HepG2 (cell line): ENCODE data around the gene ZNF234. TPM values are rescaled to one million over a fixed set of nuclear protein-coding genes. Genes with fewer than 3 reads are reported as not detected.

ENCODE experiments used
- ZNF496 ChIP-seq: sonication (generic); formaldehyde crosslinking; IDR thresholded peaks from 2 replicates; pipeline ENCODE4 v1.8.1; 2023; ENCODE audit warnings: mild to moderate bottlenecking, moderate library complexity, missing genetic modification reagents; ENCODE audit not compliant: insufficient replicate concordance
- polyA plus RNA-seq, 8 experiments: library from polyadenylated mRNA; depleted of rRNA in 3 of 8; stranded (reverse) in 7 of 8; unstranded in 1 of 8; fragments of >200 nt; fragmentation: Illumina TruSeq in 4 of 8; extraction: Trizol in 4 of 8; gene quantifications; 2 replicates each; pipeline versions ENCODE4 v1.2.1 to v1.2.3, GENCODE V29; 2011 to 2016; ENCODE audit warnings: low read depth in 4 of 8, missing spikeins in 1 of 8, mixed read lengths in 1 of 8; ENCODE audit not compliant: insufficient read depth in 1 of 8
- total RNA-seq, 5 experiments: library from RNA; depleted of rRNA; stranded (reverse); fragments of >200 nt; fragmentation: Illumina TruSeq; extraction: Trizol; gene quantifications; 2 replicates each; pipeline ENCODE4 v1.2.3, GENCODE V29; 2016; ENCODE audit warnings: low read depth in 1 of 5
- TF ChIP-seq, protein P1 (sequence below): sonication (generic); formaldehyde crosslinking; IDR thresholded peaks from 2 replicates; pipeline ENCODE4 v1.4.0; 2020; ENCODE audit warnings: mild to moderate bottlenecking, missing genetic modification reagents
- TF ChIP-seq, protein P2 (sequence below): sonication (generic); formaldehyde crosslinking; IDR thresholded peaks from 2 replicates; pipeline ENCODE4; 2020; ENCODE audit warnings: missing genetic modification reagents, mild to moderate bottlenecking, borderline replicate concordance
- TF ChIP-seq, protein P3 (sequence below): IDR thresholded peaks from 2 replicates; pipeline ENCODE4 v1.6.1; 2016; ENCODE audit warnings: missing genetic modification reagents, missing compliant biosample characterization
- TF ChIP-seq, protein P4 (sequence below): sonication (generic); formaldehyde crosslinking; IDR thresholded peaks from 2 replicates; pipeline ENCODE4 v1.4.0; 2020; ENCODE audit warnings: missing genetic modification reagents

Gene ZNF234
- total and polyA plus RNA-seq, 2 of the 13 experiments (the other 11 are each of a cell fraction or from before 2014, with no cell fraction given) = 3.5 to 11.2 TPM

DNA sequence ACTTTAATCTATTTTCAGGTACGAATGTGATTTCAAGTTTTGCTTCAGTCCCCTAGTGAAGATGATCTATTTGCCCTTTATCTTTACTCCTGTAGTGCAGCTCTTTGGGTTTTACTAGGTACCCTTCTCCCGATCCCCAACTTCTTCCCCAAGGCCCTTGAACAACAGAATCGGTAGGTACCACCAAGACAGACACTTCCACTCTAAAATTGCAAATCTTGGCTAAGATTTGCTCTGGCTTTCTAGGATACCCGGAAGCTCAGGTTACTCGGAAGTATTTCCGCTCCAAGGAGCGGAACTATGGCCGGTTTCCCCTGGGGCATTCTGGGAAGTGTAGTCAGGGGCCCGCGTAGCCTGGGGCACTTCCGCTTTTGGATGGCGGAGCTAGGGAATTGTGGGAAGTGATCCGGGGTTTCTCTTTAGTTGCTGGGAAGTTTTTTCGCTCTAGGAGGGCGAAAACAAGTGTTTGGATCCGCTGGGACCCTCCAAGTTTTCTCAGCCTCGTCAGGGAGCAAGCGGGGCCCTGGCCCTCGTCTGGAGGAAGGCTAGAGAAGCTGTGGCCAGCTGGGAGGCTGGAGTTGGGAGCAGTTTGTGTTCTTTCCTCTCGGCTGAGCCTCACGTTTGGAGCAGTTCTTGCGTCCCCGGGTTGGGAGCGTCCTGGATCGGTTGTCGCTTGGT is 65.9 kb downstream of the ZNF234 start (continued):
- TF ChIP-seq, protein P1, sequence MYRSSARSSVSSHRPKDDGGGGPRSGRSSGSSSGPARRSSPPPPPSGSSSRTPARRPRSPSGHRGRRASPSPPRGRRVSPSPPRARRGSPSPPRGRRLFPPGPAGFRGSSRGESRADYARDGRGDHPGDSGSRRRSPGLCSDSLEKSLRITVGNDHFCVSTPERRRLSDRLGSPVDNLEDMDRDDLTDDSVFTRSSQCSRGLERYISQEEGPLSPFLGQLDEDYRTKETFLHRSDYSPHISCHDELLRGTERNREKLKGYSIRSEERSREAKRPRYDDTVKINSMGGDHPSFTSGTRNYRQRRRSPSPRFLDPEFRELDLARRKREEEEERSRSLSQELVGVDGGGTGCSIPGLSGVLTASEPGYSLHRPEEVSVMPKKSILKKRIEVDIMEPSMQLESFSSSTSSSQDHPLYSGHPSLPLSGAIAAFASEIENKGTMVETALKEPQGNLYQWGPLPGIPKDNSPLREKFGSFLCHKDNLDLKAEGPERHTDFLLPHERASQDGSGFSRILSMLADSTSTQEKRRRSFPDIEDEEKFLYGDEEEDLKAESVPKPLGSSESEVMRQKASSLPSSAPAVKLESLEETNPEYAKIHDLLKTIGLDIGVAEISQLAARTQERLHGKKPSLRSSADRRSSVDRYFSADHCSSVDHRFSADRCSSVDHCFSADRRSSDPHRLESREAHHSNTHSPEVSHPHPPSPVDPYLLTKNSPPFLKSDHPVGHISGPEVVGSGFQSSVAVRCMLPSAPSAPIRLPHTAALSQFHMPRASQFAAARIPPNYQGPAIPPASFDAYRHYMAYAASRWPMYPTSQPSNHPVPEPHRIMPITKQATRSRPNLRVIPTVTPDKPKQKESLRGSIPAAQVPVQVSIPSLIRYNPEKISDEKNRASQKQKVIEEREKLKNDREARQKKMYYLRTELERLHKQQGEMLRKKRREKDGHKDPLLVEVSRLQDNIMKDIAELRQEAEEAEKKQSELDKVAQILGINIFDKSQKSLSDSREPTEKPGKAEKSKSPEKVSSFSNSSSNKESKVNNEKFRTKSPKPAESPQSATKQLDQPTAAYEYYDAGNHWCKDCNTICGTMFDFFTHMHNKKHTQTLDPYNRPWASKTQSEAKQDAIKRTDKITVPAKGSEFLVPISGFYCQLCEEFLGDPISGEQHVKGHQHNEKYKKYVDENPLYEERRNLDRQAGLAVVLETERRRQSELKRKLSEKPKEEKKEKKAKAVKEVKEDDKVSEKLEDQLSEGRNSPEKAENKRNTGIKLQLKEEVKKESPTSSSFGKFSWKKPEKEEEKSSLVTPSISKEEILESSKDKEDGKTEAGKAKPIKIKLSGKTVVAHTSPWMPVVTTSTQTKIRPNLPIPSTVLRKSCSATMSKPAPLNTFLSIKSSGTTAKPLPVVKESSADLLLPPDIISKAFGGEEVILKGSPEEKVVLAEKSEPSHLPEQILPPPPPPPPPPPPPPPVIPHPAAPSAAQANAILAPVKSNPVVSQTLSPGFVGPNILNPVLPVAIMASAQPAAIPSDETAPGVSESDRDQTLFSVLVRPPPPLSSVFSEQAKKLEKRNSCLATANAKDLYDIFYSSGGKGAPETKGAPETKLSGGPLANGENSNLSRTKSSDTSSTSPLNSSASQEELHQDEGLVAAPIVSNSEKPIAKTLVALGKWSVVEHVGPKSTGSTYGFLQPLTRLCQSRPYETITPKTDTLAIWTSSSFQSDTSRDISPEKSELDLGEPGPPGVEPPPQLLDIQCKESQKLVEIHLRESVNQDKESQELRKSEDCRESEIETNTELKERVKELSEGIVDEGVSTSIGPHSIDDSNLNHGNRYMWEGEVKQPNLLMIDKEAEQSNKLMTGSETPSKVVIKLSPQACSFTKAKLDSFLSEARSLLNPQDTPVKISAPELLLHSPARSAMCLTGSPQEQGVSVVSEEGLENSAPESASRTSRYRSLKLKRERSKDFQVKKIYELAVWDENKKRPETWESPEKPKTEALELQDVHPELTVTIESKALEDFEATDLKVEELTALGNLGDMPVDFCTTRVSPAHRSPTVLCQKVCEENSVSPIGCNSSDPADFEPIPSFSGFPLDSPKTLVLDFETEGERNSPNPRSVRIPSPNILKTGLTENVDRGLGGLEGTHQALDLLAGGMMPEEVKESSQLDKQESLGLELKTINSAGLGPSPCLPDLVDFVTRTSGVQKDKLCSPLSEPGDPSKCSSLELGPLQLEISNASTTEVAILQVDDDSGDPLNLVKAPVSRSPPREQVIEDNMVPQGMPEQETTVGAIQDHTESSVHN (CRISPR knock-in tag) = peak; percentile 70; the same call in 1 of the 2 replicates
- TF ChIP-seq, protein P2, sequence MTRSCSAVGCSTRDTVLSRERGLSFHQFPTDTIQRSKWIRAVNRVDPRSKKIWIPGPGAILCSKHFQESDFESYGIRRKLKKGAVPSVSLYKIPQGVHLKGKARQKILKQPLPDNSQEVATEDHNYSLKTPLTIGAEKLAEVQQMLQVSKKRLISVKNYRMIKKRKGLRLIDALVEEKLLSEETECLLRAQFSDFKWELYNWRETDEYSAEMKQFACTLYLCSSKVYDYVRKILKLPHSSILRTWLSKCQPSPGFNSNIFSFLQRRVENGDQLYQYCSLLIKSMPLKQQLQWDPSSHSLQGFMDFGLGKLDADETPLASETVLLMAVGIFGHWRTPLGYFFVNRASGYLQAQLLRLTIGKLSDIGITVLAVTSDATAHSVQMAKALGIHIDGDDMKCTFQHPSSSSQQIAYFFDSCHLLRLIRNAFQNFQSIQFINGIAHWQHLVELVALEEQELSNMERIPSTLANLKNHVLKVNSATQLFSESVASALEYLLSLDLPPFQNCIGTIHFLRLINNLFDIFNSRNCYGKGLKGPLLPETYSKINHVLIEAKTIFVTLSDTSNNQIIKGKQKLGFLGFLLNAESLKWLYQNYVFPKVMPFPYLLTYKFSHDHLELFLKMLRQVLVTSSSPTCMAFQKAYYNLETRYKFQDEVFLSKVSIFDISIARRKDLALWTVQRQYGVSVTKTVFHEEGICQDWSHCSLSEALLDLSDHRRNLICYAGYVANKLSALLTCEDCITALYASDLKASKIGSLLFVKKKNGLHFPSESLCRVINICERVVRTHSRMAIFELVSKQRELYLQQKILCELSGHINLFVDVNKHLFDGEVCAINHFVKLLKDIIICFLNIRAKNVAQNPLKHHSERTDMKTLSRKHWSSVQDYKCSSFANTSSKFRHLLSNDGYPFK = peak; percentile 46; the same call in 1 of the 2 replicates
- TF ChIP-seq, protein P3, sequence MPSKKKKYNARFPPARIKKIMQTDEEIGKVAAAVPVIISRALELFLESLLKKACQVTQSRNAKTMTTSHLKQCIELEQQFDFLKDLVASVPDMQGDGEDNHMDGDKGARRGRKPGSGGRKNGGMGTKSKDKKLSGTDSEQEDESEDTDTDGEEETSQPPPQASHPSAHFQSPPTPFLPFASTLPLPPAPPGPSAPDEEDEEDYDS (CRISPR knock-in tag) = no peak; the same call in 1 of the 2 replicates
- no peak for TF ChIP-seq ZNF496
- TF ChIP-seq, protein P4, sequence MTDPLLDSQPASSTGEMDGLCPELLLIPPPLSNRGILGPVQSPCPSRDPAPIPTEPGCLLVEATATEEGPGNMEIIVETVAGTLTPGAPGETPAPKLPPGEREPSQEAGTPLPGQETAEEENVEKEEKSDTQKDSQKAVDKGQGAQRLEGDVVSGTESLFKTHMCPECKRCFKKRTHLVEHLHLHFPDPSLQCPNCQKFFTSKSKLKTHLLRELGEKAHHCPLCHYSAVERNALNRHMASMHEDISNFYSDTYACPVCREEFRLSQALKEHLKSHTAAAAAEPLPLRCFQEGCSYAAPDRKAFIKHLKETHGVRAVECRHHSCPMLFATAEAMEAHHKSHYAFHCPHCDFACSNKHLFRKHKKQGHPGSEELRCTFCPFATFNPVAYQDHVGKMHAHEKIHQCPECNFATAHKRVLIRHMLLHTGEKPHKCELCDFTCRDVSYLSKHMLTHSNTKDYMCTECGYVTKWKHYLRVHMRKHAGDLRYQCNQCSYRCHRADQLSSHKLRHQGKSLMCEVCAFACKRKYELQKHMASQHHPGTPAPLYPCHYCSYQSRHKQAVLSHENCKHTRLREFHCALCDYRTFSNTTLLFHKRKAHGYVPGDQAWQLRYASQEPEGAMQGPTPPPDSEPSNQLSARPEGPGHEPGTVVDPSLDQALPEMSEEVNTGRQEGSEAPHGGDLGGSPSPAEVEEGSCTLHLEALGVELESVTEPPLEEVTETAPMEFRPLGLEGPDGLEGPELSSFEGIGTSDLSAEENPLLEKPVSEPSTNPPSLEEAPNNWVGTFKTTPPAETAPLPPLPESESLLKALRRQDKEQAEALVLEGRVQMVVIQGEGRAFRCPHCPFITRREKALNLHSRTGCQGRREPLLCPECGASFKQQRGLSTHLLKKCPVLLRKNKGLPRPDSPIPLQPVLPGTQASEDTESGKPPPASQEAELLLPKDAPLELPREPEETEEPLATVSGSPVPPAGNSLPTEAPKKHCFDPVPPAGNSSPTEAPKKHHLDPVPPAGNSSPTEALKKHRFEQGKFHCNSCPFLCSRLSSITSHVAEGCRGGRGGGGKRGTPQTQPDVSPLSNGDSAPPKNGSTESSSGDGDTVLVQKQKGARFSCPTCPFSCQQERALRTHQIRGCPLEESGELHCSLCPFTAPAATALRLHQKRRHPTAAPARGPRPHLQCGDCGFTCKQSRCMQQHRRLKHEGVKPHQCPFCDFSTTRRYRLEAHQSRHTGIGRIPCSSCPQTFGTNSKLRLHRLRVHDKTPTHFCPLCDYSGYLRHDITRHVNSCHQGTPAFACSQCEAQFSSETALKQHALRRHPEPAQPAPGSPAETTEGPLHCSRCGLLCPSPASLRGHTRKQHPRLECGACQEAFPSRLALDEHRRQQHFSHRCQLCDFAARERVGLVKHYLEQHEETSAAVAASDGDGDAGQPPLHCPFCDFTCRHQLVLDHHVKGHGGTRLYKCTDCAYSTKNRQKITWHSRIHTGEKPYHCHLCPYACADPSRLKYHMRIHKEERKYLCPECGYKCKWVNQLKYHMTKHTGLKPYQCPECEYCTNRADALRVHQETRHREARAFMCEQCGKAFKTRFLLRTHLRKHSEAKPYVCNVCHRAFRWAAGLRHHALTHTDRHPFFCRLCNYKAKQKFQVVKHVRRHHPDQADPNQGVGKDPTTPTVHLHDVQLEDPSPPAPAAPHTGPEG (CRISPR knock-in tag) = 0 out of 2 replicates have a peak, but pooled peaks have one; percentile 36
